GDM1 (cell line): ENCODE results near the gene GMPPA.

Source experiments
- DNase-seq: peaks from one replicate; lab custom pipeline; 2025; lab: John Stamatoyannopoulos, UW

The GMPPA gene

DNA sequence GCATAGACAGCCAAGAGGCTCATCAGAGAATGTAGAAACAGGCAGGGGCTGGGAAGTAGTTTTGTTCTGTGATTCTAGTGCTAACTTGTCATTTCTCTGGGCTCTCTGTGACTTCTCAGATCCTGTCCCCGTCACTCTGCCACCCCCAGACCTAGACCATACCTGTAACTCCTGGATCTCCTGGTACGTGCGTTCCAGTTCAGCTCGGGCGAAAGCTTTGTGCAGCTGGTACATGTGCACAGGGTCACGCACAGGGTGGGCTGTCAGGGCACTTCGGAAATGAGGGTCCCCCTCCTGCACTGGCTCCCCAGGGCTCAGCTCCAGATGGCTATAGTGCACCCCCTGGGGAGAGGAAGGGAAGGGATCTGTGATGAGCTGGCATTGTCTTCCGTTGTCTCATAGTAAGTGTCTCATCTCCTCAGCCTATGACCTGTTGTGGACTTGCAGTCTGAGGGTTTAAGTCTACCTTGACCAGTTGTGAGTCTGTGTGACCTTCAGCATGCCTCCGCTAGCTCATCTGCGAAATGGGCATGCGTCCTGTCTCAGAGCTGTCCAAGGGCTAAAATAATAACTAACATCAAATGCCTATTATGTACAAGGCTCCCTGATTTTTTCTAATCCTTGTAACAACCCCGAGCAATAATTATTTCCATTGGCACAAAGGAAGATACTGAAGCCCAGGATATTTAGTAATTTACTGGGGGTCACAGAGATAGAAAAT lies 42.3 kb downstream of the GMPPA start:
- DNase-seq = no peak

- DNase-seq = peak; percentile 80
These were observed 43.0 kb downstream of the GMPPA start for GRCh38 chr2:219541611-219542180.

DNA sequence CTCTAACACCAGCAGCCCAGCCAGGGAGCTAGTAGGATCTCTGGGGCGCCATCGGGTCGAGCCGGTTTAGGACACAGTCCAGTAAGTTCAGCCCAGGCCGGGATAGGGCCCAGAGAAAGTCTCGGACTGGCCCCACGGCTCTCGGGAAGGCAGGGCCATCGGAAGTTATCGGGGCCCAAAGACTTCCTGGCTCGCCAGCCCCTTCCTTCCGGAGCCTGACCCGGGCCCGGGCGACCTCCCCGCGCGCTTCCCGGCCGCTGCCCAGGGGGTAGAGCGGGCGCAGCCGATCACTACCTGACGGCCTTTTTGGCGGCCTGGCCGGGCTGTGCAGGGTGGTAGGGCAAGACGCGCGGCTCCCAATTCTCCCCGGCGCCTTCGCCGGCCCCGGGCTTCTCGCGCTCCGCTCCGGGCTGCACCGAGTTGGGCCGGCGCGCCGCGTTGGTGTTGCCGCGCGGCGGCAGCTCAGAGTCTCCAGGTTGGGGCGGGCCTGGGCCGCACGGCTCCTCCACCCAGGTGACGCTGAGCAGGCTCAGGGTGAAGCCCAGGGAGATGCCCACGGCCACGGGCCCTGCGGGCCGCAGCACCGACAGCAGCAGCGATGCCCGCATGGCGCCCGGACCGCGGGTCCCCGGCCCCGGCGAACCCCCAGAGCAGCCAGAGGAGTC lies 44.4 kb downstream of the GMPPA start:
- no peak for DNase-seq

GRCh38 chr2:219543596-219544358 lies 45.1 kb downstream of the GMPPA start, which contains the start of the genes CHPF and TMEM198:
Gene CHPF (minus strand): TSS chr2:219543809. CDS start chr2:219543538, 271 bp downstream.
Gene TMEM198 (plus strand): TSS chr2:219544028. CDS start chr2:219544728, 700 bp downstream.
- peak; percentile 93 for DNase-seq

DNA sequence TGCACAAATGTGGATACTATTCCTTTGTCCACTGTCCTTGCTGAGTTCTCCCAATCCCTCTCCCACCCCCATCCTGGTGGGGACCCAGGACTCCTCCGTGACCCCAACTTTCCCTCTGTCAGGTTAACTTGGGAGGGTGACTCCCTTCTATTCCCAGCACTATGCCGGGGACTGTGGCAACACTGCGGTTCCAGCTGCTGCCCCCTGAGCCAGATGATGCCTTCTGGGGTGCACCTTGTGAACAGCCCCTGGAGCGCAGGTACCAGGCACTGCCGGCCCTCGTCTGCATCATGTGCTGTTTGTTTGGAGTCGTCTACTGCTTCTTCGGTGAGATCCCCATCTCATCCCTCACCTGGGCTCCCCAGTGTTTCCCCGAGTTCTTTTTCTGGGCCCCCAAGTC lies 45.9 kb downstream of the GMPPA start:
- no peak for DNase-seq

DNA sequence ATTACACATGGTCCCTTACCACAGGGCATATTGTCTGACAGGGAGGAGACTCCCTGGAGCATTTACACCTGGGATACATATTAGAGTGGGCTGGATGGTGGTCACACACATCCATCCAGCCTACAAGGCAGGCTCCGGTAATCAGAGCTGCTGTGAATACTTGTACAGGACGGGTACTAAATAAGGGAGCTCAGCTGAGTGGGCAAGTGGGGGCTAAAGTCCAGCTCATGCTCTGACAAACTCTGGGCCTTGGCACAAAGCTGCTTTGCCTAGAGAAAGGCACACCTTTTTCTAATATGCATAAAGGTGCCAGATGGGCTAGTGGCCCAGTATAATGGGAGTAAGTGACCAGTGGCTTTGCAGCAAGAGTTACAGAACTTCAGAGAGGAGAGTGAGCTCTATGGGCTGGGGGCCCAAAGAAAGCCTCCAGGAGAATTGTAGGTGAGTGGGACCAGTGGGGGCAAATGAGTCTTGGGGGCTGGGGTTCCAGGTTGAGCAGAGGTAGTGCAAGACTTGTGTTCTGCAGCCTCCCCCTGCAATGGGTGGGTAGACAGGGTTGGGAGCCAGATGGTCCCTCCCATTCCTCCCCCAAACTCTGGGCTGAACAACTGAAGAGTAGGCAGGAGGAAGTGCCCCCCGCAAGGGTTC lies 46.7 kb downstream of the GMPPA start:
- no peak for DNase-seq

DNA sequence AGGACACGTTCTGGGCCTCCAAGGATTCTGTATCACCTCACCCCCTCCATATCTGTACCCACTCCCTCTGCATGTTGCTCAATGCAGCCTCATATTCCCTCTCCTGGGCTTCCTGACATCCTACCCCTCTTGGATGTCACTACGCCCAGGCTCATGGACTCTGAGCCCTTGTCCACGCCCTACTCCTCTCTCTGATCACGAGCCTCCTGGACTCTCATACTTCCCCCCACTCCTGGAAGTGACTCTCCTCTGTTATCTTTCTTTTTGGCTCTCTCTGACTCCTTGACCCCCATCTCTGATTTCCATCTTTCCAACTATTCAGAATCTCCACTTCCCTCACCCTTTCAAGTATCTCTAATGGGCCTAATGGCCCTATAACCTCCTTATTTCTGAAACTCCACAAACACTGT lies 47.3 kb downstream of the GMPPA start:
- DNase-seq = no peak

GRCh38 chr2:219547621-219548020 lies 48.9 kb downstream of the GMPPA start:
- DNase-seq = no peak

DNA sequence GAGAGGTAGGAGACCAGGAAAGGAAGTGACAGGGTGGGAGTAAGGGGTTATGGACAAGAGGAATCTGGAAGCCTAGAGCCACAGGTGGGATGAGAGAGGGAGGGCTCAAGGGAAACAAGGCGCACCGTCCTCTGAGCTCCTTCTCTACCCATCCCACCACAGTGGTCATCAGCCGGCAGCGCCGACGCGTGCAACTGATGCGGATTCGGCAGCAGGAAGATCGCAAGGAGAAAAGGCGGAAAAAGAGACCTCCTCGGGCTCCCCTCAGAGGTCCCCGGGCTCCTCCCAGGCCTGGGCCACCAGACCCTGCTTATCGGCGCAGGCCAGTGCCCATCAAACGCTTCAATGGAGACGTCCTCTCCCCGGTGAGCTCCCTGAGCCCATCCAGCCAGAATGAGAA lies 50.3 kb downstream of the GMPPA start:
- DNase-seq = no peak

- no peak for DNase-seq
These were observed 50.9 kb downstream of the GMPPA start for GRCh38 chr2:219549619-219550018.

- no peak for DNase-seq
These were observed 53.0 kb downstream of the GMPPA start for GRCh38 chr2:219551441-219552381.

GRCh38 chr2:219552382-219553167 lies 53.9 kb downstream of the GMPPA start:
- peak; percentile 54 for DNase-seq

GRCh38 chr2:219553168-219553417 lies 54.4 kb downstream of the GMPPA start:
- DNase-seq = no peak

- DNase-seq = no peak
These were observed 54.8 kb downstream of the GMPPA start for GRCh38 chr2:219553463-219553963.

DNA sequence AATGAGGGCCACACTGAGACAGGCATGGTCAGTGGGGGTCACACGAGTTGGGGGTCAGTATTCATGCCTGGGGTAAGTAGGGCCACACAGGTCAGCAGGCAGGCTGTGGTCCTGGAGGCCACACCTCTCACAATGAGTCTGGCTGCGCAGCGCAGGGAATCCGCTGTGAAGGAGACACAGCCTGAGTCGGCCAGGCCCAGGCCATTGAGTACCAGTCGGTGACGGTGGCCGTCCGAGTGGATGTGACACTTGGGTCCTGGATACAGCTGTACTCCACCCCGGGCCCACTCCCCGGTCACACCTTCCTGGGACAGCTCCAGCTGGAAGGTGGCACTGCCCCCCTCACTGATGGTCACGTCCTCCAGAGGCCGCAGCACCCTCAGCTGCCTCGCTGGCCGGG lies 55.7 kb downstream of the GMPPA start:
- DNase-seq = no peak

- DNase-seq = no peak
These were observed 57.3 kb downstream of the GMPPA start for GRCh38 chr2:219555956-219556355.

DNA sequence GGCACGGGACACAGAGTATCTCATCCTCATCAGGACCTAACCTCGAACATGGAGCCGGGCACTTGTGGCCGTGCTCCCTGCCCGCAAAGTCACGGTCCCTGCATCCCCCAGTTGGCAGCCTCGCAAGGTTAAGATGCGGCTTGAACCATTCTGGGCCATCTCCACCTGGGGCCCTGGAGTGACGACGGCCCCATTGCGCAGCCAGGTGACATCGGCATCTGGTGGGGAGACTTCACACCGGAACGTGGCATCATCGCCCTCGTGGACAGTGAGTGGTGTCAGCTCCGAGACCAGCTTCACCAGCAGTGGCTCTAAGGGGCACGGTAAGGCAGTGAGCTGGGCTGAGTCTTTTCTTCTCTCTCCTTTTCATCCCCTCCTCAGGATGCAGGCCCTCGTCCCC lies 57.7 kb downstream of the GMPPA start:
- DNase-seq = no peak
